Fibroblast of mammary gland (primary cell): ENCODE data around the gene TP53AIP1.

Experiments used
- DNase-seq: peaks from one replicate; pipeline ENCODE4 v3.0.0-alpha.2; 2010; ENCODE audit warnings: low read depth
- H3K4me3 ChIP-seq: 2 replicates; pipeline ENCODE4 v1.5.1; 2011; ENCODE audit warnings: low read depth, mild to moderate bottlenecking, low read length, moderate library complexity; ENCODE audit not compliant: control insufficient read depth
- TF ChIP-seq, protein P1 (sequence below): conservative IDR thresholded peaks from 2 replicates; pipeline ENCODE4 v1.5.1; 2011; ENCODE audit warnings: low read depth, low read length, inconsistent platforms; ENCODE audit not compliant: control insufficient read depth, insufficient read depth

Gene TP53AIP1

DNA sequence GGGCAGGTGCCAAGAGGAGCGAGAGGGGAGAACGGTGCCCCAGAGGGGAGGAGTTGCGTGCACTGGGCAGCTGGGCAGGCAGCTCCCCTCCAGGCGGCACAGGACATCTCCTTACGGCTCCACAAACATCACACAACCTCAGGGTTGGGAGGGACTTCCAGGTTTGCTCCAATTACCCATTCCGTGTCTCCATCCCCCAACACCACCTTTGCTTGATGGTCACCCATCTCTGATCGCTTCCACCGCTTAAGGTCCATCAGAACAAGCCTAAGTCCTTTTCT lies 14.5 kb upstream of the TP53AIP1 start:
- no peak for DNase-seq
- TF ChIP-seq, protein P1, sequence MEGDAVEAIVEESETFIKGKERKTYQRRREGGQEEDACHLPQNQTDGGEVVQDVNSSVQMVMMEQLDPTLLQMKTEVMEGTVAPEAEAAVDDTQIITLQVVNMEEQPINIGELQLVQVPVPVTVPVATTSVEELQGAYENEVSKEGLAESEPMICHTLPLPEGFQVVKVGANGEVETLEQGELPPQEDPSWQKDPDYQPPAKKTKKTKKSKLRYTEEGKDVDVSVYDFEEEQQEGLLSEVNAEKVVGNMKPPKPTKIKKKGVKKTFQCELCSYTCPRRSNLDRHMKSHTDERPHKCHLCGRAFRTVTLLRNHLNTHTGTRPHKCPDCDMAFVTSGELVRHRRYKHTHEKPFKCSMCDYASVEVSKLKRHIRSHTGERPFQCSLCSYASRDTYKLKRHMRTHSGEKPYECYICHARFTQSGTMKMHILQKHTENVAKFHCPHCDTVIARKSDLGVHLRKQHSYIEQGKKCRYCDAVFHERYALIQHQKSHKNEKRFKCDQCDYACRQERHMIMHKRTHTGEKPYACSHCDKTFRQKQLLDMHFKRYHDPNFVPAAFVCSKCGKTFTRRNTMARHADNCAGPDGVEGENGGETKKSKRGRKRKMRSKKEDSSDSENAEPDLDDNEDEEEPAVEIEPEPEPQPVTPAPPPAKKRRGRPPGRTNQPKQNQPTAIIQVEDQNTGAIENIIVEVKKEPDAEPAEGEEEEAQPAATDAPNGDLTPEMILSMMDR: no peak
- H3K4me3 ChIP-seq: no peak overlapping the region

DNA sequence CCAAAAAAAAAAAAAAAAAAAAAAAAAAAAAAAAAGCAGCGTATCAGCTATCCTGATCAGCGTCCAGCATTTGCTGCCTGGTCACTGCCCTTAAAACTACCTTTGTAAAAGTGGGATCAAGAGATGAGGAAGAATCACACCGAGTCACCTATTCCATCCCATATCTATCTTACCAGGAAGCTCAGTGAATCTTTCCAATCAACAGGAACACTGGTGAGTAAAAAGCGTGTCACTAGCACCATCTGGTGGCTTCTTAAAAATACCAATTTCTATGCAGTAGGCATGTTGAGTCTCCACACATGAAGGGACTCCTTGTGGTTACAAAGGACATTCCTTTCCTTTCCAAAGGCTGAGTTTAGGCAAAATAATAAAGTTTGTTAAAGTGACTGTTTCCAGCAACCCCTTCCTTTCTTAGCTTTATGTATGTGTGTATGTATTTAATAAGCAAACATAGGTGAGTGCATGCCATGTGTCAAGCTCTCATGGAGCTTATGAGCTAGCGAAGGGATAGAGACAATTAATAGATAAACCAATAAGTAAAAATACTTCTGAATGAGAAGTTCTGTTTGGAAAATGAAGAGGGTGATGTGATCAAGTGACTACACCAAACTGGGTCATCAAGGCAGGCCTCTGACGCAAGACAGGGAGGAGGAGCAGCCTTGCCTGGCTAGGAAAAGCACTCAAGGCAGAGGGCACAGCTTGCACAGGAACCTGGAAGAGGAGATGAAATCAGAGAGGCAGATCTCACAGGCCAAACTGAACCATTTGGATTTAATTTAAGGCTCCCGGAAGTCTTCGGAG lies 13.9 kb upstream of the TP53AIP1 start:
- DNase-seq: peak; percentile 78
- TF ChIP-seq, protein P1: peak; percentile 73
- H3K4me3 ChIP-seq: no peak overlapping the region

DNA sequence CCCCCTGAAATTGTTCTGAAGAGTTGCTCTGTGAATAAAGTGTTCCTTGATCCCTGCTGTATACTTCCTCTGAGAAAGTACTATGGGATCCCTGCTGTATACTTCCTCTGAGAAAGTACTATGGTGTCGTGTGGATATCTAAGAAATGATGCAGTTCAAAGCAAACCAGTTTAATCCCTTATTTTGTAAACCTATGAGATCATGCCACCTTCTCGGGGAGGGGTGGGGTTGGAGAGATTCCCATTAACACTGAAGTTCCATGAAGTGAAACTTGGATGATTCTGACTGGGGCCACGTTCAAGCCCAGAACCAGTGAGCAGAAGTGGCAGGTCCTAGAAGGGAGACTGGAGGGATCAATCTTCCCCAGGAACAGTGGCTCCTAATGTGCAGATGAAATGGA lies 13.0 kb upstream of the TP53AIP1 start:
- DNase-seq: no peak
- H3K4me3 ChIP-seq: no peak overlapping the region
- TF ChIP-seq, protein P1: no peak

DNA sequence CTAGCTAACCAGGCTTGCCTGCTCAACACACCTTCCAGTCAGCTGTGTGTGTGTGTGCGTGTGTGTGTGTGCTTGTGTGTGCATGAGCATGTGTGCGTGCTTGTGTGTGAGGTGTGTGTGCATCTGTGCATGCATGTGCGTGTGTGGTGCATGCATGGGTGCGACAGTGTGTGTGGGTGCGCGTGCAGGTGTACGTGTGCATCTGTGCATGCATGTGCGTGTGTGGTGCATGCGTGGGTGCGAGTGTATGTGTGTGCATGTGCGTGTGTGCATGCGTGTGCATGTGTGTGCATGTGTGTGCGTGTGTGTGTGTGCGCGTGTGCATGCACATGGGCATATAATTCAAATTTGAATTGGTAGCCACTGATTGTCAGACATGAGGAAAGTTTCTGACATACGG lies 10.5 kb upstream of the TP53AIP1 start:
- H3K4me3 ChIP-seq: no peak overlapping the region
- TF ChIP-seq, protein P1: no peak
- no peak for DNase-seq

DNA sequence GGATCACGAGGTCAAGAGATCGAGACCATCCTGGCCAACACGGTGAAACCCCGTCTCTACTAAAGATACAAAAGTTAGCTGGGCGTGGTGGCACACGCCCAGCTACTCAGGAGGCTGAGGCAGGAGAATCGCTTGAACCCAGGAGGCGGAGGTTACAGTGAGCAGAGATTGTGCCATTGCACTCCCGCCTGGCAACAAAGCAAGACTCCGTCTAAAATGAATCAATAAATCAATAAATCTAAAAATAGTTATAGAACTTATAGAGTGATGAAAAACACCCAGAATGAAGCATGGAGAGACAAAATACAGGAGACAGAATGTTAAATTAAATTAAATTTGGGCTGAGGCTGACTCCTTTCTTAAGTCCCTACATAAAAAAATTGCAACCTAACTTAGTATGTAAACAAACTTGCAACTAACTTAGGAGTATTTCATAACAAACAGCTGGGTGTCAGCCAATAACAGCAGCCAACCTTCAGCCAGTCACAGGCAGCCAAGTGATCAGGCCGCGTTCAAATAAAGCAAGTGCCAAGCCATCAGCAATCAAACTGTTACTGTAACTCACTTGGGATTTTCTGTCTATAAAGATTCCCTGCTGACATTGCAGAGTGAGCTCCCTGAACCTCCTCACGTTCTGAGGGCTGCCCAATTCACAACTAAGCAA lies 7.3 kb upstream of the TP53AIP1 start:
- DNase-seq: peak; percentile 26
- TF ChIP-seq, protein P1: no peak
- no peak overlapping the region for H3K4me3 ChIP-seq

DNA sequence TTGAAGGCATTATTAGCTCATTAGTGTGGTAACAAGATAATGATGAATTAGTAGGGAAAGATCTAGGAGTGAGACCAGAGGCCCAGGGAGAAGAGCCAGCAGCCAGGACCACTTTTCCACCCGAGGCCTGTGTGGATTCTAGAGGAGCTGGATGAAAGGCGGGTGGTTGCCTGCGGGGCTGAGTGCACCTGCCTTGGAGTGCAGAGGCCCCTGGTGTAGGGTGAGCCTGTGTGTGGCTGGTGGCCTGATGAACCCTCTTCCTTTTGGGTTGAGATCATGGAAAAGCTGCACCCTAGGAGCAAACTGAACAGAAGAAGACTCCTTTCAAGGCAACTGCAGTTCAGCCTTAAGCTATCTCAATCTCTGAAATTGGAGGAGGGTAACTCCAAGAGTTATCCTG lies 5.9 kb upstream of the TP53AIP1 start:
- no peak for DNase-seq
- H3K4me3 ChIP-seq: no peak overlapping the region
- TF ChIP-seq, protein P1: no peak

DNA sequence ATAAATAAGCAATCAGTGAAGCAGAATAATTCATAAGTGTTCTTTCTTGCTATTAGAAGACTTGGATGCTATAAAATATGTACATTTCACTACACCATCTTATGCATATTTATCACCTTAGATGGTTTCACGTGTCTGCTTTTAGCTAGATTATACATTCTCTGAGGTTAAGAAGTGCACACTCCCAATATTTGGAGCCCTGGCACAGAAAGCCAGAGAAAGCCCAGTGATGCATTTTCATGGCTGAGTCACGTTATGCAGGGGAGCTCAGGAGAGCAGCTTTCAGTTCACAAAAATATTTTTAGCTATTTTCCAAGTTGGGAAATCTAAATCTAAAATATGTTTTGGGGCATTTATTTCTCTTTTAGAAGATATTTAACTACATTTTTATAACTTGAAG lies 5.1 kb upstream of the TP53AIP1 start:
- H3K4me3 ChIP-seq: no peak overlapping the region
- DNase-seq: no peak
- TF ChIP-seq, protein P1: no peak
